Fibroblast of the aortic adventitia (primary cell): ENCODE measurements around the gene DUOXA1. TPM values are rescaled to one million over a fixed set of nuclear protein-coding genes. Genes with fewer than 3 reads are reported as not detected.

ENCODE experiments used
- DNase-seq: peaks from one replicate; pipeline ENCODE4 v3.0.0-alpha.2; 2010; ENCODE audit warnings: low read depth
- H3K4me3 ChIP-seq: 2 replicates; pipeline ENCODE4 v1.5.1; 2011; ENCODE audit warnings: low read depth, mild to moderate bottlenecking, control low read depth, low read length, moderate library complexity
- total RNA-seq: library from RNA; depleted of rRNA; stranded (reverse); fragments of >200 nt; gene quantifications from 2 replicates; pipeline ENCODE4 v1.2.3, GENCODE V29; 2012; ENCODE audit warnings: low replicate concordance
- TF ChIP-seq, protein P1 (sequence below): IDR thresholded peaks from 2 replicates; pipeline ENCODE4 v1.5.1; 2011; ENCODE audit warnings: mild to moderate bottlenecking, low read length, control low read depth, inconsistent platforms; ENCODE audit not compliant: insufficient read depth

The DUOXA1 gene
- total RNA-seq, 1 donor = 0.36 TPM

DNA sequence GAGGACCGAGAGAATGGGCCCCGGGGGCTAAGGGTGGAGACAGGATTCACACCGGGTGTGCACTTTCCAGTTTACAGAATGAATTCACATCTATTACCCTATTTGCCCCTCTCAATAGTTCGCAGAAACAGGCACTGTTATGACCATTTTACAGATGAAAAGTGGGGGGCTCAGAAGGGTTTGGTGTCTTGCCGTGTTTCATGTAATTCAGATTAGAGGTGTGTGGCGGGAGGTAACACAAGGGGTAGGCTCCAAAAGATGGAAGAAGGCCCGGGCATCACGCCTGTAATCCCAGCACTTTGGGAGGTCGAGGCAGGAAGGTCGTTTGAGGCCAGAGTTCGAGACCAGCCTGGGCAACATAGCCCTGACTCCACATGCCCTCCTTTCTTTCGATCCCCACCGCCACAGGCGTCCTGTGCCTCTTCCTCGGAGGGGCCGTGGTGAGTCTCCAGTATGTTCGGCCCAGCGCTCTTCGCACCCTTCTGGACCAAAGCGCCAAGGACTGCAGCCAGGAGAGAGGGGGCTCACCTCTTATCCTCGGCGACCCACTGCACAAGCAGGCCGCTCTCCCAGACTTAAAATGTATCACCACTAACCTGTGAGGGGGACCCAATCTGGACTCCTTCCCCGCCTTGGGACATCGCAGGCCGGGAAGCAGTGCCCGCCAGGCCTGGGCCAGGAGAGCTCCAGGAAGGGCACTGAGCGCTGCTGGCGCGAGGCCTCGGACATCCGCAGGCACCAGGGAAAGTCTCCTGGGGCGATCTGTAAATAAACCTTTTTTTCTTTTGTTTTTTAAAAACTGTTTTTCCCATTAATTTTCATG, 12.2 kb downstream of the DUOXA1 start:
- TF ChIP-seq, protein P1, sequence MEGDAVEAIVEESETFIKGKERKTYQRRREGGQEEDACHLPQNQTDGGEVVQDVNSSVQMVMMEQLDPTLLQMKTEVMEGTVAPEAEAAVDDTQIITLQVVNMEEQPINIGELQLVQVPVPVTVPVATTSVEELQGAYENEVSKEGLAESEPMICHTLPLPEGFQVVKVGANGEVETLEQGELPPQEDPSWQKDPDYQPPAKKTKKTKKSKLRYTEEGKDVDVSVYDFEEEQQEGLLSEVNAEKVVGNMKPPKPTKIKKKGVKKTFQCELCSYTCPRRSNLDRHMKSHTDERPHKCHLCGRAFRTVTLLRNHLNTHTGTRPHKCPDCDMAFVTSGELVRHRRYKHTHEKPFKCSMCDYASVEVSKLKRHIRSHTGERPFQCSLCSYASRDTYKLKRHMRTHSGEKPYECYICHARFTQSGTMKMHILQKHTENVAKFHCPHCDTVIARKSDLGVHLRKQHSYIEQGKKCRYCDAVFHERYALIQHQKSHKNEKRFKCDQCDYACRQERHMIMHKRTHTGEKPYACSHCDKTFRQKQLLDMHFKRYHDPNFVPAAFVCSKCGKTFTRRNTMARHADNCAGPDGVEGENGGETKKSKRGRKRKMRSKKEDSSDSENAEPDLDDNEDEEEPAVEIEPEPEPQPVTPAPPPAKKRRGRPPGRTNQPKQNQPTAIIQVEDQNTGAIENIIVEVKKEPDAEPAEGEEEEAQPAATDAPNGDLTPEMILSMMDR = no peak
- no peak overlapping the region for H3K4me3 ChIP-seq

DNA sequence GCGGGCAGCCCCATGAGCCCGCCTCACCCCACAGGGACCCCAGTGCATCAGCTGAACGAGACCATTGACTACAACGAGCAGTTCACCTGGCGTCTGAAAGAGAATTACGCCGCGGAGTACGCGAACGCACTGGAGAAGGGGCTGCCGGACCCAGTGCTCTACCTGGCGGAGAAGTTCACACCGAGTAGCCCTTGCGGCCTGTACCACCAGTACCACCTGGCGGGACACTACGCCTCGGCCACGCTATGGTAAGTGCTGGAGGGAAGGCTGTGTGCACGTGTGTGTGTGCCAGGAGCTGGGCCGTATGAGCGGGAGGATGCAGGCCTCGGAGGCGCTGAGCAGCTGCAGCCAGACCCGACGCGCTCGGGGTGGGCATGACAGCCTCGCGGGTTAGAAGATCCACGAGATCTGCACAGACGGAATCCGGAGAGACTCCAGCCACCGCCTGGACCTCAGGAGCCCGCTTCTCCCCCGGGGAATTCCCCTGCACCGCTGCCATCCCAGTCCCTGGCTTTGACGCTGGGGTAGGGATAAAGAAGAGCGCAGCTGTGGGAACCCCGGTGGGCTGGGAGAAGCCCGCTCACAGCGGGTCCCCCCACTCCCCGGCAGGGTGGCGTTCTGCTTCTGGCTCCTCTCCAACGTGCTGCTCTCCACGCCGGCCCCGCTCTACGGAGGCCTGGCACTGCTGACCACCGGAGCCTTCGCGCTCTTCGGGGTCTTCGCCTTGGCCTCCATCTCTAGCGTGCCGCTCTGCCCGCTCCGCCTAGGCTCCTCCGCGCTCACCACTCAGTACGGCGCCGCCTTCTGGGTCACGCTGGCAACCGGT, 13.0 kb downstream of the DUOXA1 start:
- TF ChIP-seq, protein P1 = no peak
- no peak for DNase-seq

More for the DNA sequence above, 12.2 kb downstream of the DUOXA1 start:
- DNase-seq = no peak

DNA sequence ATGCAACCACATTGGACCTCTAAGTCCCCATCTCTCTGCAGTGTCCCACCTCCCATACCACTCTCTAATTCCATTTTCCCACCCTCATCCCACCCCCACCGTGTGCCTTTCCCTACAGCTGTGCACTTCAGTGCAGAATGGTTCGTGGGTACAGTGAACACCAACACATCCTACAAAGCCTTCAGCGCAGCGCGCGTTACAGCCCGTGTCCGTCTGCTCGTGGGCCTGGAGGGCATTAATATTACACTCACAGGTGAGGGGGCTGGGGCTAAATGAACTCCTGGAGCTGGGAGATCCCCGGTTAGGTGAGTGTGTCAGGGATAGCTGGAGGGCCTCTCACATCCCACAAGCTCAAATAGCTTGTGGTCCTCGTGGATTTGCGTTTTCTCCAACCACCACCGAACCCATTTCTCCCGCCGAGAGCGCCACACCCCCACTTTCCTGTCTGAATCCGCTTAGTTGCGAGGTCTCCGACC, 13.6 kb downstream of the DUOXA1 start:
- TF ChIP-seq, protein P1 = no peak
- no peak for DNase-seq
- no peak overlapping the region for H3K4me3 ChIP-seq

More for the DNA sequence above, 13.0 kb downstream of the DUOXA1 start:
- no peak overlapping the region for H3K4me3 ChIP-seq

DNA sequence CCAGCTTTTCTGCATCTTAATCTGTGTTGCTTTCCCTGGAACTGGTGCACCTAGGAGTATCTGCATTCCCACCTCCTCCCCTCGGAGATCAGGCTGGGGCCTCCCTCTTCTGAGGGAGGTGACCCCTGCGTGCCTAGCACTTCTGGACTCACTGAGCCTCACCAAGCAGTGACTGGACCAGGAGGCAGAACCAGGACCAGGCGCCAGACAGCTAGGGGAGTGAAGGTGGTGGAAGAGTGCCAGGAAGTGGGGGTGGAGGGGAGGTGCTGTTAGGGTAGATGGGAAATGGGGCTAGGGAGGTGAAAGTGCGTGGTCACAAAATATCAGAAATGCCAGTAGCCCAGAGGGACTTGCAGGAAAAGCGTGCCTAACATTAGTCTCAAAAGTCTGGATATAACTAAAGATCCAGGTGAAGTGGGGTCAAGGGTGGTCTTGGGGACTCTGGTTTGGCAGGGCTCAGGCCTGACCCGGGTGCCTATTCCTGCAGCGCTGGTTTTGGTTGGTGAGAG, 14.3 kb downstream of the DUOXA1 start:
- DNase-seq = no peak
- TF ChIP-seq, protein P1 = no peak
- H3K4me3 ChIP-seq = no peak overlapping the region

DNA sequence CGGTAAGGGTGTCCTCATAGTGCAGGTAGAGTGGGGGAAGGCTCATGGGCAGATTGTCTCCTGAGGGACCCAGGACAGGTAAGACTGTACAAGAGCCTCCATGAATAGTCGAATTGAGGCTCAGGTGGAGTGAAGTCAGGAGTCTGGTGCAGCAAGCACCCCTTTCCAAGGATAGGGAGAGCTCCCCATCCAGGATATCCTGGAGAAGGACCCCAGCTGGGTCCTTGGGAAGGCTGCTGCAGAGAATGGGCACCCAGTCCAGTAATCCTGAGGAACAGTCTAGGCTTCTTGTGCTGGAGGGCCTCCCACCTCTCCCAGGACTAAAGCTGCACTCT, 15.0 kb downstream of the DUOXA1 start:
- no peak for DNase-seq
- no peak overlapping the region for H3K4me3 ChIP-seq
- TF ChIP-seq, protein P1 = no peak

DNA sequence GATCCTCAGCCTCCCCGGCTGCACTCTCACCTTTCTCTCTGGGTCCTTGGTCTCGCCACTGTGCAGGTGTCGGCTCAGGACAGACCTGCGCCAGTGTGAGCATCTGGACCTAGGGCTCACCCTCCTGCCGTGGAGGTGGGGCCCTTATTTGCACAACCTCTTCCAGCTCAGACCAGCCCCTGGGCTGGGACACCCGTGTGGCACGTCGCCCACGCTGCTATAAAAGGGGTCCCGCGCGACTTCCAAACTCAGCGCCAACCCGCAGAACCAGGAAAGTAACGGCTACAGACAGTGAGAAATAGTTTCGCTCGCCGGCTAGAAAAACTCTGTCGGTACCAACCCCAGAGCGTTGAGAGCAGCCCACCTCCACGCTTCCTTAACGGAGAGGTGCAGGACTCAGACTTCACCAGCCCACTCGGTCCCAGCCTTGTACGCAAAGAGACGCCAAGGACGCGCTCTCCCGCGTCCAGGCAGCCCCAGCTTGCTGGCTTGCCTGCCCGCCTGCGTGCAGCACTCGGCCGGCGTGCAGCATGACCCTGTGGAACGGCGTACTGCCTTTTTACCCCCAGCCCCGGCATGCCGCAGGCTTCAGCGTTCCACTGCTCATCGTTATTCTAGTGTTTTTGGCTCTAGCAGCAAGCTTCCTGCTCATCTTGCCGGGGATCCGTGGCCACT, 15.5 kb downstream of the DUOXA1 start, which contains the start of the genes DUOX2 and DUOXA2:
Gene DUOX2, minus strand, starts transcription at position 97 of the 675 bp plus-strand sequence. CDS start 761 bp downstream, outside the sequence.
Gene DUOXA2, plus strand, starts transcription at position 251 of the 675 bp plus-strand sequence. Its CDS starts 280 bp downstream, at position 531.
- no peak for DNase-seq
- no peak within 1 kb of the TSS for H3K4me3 ChIP-seq
- TF ChIP-seq, protein P1 = no peak
